Effector CD8-positive, alpha-beta T cell (primary cell): ENCODE measurements around the gene KIF3A.

ENCODE experiments used
- DNase-seq: peaks from one replicate; lab custom pipeline; 2025; lab: John Stamatoyannopoulos, UW

The KIF3A gene

DNA sequence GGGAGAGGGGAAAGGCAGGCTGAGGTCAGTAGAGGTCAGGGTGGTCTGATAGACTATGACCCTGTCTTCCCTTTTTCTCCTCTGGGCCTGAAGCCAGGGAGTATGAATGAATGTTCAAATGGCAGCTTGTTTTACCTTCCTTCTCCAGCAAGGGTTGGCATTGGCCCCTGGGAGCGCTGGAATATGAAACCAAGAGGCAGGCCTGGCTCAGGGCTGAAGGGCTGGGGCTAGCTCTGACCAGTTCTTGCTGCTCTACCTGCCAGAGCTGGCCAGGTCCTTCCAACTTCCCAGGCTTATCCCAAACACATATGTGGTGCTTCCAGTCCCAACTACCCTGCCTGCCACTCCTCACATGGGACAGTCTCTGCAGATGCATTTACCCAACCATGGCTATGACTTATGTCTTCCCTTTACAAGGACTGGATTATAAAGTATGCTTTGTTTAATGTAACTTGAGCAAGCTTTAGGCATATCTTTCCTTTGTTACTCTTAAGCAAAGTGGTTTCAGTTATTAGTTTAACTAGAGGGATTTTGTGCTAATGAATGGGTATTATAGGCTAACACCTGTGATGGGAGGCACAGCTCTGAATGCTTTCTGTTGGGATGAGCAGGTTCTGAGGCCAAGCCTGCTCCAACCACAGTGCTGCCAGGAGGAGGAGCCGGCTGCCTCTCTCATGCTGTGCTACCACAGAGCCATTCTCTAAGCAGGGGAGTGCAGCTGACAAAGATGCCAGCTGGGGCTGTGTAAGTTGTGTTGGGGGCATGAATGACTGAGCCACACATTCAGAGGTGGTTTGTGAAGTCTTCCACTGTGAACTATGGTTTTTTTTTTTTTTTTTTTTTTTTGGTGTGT is 16.0 kb upstream of the KIF3A start:
- no peak for DNase-seq

DNA sequence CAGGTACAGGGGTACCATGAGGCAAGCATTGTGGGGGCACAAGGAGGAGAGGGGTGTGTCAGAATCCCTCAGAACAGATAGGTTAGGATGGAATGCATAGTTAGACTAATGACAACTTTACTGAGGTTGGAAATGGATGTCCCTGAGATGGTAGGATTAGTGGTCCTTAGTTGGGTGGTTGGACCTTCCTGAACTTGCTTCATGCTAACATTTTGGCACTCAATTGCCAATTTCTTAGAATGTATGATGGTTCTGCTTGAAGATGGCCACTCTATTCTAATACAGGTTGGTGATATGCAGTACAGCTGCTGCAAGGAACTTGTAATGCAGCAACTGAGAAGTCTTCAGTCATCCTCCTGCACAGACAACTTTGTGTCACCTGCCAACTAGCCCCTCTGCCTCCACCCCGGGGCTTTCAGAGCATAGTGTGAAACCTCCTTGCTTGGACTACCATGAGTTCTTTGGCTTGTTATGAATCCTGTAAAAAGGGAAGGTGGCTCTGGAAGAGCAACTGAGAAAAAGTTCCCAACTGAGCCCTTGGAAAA is 15.3 kb upstream of the KIF3A start:
- no peak for DNase-seq

DNA sequence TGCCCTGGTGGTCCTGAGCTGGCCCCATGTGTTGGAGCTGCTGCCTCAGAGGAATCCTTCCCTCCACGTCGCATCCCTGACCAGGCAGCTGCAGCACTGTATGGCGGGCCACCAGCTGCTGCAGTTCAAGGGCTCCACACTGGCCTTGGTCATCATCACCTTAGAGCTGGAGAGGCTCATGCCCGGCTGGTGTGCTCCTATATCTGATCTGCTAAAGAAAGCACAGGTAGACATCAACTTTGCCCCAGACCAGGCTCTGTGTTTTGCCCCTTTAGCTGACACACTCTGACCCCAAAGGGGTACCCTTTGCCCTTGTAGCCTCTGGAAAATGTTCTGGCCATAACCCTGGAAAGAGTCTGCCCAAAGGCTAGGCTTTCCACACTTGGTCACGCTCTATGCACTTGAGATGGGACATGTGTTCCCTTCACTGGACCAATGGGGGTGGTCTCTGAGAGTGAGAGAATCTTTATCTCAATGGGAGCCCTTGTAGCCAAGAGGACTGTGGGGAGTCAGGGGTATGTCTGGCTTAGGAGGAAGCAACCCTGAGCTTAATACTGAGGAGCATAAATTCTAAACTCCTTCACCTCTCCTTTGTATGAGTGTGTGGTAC is 14.7 kb upstream of the KIF3A start:
- no peak for DNase-seq

DNA sequence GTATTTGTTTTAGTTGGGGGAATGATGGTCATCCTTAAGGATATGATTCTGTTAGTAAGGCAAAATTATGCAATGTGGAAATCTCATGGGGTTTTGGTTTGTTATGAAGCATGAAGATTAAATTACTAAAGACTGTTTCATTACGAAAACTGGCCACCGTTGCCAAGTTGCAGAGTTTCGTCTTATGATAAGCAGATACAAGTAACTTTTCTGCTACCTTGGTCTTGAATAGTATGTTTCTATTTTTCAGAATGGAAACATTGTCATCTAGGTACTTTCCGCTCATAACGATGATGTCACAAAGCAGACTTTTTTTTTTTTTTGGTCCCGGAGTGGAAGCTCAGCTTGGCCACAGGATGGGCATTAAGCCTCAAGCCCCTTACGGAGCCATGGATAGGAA is 14.1 kb upstream of the KIF3A start:
- DNase-seq: no peak

DNA sequence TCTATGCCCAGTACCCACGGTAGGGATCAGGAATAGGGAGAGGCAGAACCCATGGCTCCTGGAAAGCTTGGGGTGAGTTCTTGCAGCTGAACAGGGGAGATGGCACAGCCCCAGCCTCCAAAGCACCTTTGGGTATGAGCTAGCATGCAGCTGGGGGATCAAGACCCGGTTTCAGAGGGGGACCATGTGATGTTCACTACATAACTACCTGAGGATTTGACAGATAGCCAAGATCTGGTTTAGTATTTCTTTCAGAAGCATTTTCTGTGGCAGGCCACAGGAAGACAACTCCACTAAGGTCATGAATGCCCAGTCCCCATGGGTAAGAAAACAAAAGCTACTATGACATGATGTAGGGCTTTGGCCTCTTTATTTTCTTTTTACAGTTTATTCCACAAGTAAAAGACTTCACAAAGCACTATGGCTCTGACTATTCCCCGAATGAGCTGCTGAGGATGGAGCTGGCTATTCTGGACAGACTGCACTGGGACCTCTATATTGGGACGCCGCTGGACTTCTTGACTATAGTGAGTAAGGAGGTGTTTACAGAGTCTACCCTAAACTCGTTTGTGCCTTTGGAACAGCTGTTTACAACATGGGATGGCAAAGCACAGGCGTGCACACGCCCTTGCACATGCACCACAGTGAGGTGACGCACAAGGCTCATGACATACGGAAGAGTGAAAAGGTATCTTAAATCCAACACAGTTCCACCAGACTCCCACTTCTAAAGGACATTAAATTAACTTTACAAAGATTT is 13.3 kb upstream of the KIF3A start:
- DNase-seq: no peak

DNA sequence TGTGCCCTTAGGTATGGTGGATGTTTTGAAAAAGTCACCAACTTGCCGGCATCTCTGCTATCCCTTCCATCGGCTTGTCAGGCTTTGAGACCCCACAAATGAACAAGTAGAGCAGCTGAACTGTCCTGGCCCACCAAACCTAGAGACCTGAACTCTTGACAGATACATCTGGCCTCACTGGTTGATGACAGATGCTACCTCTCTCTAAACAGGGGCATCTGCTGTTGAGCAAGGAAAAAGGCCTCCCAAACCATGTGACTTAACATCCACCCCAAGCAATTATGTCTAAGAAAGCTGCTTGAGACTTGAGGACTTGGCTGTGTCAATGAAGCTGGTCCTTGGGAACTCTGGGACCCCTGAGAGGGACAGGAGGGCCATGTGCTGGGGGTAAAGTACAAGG is 12.2 kb upstream of the KIF3A start:
- DNase-seq: no peak

DNA sequence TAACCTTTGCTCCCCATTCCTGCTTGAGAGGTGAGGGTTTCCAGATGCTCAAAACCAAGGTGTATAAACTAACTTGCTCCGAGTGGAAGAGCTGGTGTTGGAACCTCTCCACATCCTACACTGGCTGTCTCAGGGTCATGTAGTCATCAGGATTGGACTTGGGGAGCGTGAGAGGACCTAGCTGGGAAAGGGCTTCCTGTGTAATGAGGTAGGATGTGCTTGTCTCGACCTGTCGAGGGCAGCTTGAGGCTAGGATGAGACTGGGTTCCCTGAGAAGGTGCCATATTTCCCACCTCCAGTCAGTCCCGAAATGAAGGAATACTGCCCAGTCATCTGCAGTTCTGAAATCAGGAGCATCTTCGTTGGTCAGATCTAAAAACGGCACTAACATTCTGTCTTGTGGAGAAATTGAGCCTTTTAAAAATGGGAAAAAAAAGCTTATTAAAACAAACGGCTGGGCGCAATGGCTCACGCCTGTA is 11.2 kb upstream of the KIF3A start:
- DNase-seq: no peak

DNA sequence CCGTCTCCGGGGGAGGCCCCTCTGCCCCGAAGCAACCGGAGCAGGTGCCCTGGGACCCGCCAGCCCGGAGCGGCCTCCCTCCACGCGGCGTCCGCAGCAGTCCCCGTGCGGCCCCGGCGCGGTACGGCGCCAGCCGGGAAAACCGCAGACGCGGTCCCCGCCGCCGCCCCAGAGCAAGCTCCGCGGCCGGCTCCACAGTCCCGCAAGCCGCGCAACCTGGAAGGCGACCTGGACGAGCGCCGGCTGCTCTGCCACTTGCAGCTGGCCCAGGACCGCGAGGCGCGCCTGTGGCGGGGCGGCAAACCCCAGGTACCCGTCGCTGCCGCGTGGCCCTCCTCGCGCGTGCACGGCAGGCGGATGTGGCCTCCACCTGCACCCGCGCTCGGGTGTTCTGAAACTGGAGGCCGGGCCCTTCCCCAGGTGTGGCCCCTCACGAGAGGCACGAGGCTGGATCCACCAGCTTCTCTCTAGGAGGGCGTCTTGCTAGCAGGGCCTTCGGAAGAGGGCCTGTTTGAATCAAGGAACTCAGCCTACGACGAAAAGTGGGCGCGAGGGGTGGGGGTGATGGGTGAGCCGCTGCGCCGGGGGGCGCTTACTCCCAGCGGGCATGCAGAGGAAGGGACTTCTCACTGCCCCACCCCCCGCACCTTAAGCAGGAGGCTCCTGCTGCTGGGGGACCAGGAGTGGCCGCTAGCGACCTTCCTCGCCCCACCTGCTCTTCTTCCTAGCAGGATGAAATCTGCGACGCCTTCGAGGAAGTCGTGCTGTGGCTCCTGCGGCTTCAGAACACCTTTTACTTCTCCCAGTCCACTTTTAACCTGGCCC is 10.5 kb upstream of the KIF3A start:
- DNase-seq: no peak

DNA sequence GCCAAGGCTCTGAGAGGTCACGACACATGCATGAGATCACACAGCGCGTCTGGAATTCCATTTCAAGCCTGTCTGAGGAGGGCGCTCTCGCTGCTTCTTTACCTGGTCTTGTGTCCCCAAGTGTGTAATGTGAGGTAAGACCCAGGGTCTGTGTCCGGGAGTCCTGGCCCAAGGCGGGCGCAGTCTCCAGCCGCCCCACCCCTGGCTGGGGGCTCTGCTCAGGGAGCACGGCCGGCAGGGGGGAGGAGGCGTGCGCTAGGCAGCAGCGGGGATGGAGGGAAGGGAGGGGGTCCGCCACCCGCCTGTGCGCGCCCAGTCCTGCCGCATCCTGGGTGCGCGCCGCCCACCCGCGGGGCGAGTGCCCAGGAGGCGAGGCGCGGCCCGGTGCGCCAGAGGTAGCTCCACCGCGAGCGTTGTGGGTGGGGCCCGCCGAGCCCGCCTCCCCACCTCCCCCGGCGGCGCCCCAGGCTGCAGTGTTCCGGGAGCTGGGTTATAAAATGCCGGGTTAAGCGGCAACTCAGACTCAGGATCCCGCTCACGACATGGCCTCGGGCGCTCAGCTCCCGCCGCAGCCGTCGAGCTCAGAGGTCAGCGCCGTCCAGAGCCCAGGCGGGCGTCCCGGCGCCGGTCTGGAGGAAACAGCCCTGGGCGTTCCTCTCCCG is 9.7 kb upstream of the KIF3A start, which contains the start of gene CCNI2:
Gene CCNI2 (plus strand): TSS at position 473 of the 662 bp plus-strand sequence. CDS start 70 bp downstream, at position 543.
- DNase-seq: peak; percentile 48

DNA sequence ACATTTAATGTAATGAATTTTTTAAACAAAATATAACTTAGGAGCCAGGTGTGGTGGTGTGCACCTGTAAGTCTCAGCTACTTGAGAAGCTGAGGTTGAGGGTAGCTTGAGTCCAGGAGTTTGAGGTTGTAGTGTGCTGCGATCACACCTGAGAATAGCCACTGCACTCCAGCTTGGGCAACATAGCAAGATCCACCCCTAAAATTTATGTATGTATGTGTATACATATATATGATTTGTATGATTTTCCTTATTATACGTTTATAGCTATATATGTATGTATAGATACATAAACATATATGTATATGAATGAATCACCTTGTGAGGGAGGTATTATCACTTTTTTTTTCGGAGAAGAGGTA is 9.2 kb upstream of the KIF3A start:
- no peak for DNase-seq

DNA sequence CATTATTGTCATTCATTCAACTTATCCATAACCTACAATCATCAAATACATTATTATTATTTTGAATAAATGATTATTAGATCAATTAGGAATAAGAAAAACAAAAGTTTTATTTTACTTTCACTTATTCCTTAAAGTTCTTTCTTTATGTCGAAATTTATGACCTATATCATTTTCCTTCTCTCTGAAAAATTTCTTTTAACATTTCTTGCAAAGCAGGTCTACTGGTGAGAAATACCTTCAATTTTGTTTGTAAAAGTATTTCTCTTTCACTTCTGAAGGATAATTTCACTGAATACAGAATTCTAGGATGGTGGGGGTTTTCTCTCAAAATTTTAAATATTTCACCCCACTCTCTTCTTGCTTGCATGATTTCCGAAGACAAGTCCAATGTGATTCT is 7.3 kb upstream of the KIF3A start:
- no peak for DNase-seq

DNA sequence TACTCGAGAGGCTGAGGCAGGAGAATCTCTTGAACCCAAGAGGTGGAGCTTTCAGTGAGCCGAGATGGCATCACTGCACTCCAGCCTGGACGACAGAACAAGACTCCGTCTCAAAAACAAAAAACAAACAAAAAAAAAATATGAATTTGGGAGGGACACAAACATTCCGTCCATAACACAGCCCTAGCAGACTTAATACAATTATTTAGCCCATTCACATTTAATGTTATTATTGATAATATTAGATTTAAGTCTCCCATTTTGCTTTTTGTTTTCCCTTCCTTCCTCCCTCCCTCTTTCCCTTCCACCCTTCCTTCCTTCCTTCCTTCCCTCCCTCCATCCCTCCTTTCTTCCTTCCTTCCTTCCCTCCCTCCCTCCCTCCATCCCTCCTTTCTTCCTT is 5.3 kb upstream of the KIF3A start:
- no peak for DNase-seq

DNA sequence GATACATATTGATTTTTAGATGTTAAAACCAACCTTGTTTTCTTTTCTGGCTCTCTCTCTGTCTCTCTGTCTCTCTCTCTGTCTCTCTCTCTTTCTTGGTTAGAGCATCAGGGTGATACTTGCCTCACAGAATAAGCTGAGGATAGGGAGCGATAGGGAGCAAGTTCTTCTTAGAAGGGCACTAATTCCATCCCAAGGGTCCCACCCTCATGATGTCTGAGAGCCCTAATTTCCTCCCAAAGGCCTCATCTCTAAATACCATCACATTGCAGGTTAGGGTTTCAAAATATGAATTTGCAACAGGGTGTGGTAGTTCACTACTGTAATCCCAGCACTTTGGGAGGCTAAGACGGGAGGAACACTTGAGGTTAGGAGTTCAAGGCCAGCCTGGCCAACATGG is 4.8 kb upstream of the KIF3A start:
- no peak for DNase-seq

DNA sequence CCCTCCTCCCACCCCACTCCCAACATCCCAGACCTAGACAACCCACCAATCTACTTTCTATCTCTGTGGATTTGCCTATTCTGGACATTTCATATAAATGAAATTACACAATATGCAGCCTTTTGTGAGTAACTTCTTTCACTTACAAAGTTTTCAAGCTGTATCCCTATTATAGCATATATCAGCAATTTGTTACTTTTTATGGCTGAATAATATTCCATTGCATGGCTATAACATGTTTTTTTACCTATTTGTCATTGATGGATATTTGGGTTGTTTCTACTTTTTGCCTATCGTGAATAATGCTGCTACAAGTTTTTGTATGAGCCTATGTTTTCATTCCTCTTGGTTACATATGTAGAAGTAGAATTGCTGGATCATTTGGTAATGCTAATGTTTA is 1.9 kb upstream of the KIF3A start:
- DNase-seq: no peak

DNA sequence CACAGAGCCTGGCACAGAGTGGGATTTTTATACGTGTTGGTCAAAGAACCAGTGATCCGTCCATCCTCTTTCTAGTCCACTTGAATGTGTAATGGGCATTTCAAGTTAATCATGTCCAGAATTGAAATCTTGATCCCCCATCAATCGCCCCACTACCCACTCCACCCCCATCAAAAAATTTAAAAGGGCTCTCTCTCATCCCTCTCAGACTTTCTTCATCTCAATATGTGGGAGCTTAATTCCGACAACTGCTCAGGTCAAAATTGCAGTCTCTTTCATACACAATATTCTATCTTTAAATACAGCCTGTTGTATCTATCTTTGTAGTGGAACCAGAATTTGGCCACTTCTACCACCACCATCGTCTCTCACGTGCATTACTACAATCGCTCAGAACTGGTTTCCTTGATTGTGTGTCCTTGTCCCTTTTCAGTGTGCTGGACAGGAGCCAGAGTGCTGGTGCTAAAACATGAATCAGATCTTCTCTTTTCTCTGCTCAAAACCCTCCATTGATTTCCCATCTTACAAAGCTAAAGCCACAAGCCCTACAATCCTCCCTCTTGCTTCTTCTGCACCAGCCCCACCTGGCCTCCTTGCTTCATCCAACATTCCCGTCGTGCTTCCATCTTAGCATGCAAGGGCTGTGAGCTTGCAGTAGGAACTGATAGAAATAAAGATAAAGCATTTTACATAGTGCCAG is 786 bp upstream of the KIF3A start:
- no peak for DNase-seq

DNA sequence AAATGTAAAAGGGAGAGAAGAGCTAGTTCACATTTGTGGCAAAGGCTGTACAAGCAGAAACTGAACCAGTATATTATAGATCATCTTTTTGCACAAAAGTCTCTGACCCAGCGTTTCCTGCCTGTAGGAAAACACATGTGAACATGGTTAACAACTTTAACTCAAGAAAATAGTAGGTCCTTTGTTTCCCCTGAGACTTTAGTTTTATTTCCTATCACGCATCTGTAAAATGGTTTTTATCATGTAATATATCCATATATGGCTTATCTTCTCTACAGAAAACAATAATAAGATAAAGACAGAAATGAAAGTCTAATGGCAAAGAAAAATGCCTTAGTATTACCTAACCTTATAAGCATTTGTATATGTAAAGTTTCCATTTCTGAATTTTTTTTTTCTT is 2.7 kb downstream of the KIF3A start:
- no peak for DNase-seq

DNA sequence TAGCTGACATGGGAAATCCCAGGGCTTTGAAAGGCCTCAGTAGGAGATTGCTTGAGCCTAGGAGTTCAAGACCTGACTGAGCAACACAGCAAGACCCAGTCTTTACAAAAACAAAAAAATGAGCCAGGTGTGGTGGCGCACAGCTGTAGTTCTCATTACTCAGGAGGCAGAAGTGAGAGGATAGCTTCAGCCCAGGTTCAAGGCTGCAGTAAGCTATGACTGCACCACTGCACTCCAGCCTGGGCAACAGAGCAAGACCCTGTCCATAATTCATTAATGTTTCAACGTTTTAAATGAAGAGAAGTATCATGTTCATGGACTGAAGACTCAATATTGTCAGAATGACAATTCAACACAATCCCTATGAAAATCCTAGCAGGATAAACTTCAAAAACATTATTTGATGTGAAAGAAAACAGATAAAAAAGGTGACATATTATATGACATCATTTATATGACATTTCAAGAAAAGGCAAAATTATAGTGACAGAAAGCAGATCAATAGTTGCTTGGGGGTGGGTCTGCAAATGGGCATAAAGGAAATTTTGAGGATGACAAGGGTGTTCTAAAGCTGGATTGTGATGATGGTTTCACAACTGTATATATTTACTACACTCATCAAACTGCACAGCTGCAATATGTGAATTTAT is 3.7 kb downstream of the KIF3A start:
- DNase-seq: no peak

DNA sequence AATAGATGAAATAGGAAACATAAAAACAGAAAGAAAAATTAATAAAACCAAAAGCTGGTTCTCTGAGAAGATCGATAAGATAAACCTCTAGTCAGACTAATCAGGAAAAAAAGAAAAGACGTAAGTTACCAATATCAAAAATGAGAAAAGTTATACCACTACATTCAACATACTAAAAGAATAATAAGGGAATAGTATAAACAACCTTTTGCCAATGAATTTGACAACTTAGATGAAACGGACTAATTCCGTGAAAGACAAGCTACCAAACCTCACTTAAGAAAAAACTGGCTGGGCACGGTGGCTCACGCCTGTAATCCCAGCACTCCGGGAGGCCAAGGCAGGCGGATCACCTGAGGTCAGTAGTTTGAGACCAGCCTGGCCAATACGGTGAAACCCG is 7.5 kb downstream of the KIF3A start:
- DNase-seq: no peak

DNA sequence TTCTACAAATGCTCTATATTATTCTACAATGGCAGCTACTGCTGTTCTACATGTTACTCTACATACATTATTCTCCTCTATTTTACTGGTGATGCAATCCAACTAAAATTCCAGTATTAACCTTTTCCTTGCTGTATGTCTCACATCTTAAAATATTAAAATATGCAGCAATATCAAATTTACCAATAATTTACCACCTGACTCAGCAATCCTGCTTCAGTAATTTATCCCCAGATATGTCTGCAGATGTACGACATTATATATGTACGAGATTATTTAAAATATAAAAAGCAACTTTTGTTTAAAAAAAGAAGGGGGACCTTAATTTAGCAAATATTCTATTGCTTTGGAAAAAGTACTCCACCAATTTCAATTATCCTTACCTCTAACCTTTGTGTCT is 11.6 kb downstream of the KIF3A start:
- no peak for DNase-seq
